AG09309 (cell line): ENCODE measurements around the gene NOX3.

Experiments
- DNase-seq: peaks from one replicate; pipeline ENCODE4 v3.0.0-alpha.2; 2010; ENCODE audit warnings: low read depth
- H3K4me3 ChIP-seq: 2 replicates; pipeline ENCODE4 v1.5.1; 2011; ENCODE audit warnings: mild to moderate bottlenecking, low read depth, low read length, moderate library complexity; ENCODE audit not compliant: control insufficient read depth
- TF ChIP-seq, protein P1 (sequence below): IDR thresholded peaks from 2 replicates; pipeline ENCODE4 v1.5.1; 2011; ENCODE audit warnings: mild to moderate bottlenecking, low read depth, low read length, inconsistent platforms; ENCODE audit not compliant: insufficient read depth, control insufficient read depth; ENCODE audit errors: missing control alignments

Gene NOX3

DNA sequence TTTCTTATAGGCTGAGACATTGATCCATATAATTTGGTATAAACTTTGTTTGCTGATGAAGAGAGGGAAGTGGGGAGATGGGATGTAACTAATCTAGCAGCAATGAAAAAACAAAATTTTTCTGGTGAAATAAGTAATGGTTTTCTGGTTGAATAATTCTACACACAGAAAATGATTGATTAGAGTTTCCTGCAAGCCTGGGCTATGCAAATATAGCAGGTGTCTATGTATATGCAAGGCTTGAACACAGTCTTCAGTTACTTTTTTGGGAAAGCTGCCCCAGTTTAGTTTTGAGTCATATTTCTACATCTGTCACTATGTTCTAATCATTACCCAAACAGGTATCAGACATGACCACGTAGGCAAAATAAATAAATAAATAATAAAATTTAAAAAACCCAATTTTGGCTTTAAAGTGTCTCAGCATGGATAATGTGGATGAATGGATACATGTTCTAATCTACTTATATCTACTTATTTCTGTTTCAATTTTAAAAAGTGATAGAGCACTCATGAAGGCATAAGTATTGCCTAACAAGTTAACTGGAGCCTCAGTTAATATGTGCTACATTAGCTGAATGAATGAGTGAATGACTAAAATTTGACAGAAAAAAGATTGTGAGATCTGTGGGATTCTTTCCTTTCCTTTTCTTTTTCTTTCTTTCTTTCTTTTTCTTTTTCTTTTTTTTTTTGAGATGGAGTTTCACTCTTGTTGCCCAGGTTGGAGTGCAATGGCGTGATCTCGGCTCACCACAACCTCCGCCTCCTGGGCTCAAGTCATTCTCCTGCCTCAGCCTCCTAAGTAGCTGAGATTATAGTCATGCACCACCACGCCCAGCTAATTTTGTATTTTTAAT, 104.1 kb downstream of the NOX3 start:
- no peak overlapping the region for H3K4me3 ChIP-seq
- TF ChIP-seq, protein P1, sequence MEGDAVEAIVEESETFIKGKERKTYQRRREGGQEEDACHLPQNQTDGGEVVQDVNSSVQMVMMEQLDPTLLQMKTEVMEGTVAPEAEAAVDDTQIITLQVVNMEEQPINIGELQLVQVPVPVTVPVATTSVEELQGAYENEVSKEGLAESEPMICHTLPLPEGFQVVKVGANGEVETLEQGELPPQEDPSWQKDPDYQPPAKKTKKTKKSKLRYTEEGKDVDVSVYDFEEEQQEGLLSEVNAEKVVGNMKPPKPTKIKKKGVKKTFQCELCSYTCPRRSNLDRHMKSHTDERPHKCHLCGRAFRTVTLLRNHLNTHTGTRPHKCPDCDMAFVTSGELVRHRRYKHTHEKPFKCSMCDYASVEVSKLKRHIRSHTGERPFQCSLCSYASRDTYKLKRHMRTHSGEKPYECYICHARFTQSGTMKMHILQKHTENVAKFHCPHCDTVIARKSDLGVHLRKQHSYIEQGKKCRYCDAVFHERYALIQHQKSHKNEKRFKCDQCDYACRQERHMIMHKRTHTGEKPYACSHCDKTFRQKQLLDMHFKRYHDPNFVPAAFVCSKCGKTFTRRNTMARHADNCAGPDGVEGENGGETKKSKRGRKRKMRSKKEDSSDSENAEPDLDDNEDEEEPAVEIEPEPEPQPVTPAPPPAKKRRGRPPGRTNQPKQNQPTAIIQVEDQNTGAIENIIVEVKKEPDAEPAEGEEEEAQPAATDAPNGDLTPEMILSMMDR, result no peak
- DNase-seq, result no peak

DNA sequence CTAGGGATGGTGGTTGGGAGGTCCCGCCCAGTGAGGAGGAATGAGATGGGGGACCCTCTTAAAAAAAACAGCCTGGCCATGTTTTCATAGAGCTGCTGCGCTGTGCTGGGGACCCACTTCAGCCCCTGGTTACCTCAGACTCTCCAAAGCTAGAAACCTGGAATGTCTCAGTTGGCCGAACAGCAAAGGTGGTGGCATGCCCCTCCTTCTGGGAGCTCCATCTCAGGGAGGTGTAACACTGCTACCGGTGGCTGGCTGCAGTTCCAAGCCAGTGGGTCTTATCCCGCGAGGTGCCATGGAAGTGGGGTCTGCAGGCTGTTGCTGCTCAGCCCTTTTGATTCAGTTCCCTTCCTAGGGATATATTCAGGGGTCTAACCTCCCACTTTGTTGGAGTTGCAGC, 105.7 kb downstream of the NOX3 start:
- TF ChIP-seq, protein P1, result no peak
- no peak for DNase-seq
- no peak overlapping the region for H3K4me3 ChIP-seq

DNA sequence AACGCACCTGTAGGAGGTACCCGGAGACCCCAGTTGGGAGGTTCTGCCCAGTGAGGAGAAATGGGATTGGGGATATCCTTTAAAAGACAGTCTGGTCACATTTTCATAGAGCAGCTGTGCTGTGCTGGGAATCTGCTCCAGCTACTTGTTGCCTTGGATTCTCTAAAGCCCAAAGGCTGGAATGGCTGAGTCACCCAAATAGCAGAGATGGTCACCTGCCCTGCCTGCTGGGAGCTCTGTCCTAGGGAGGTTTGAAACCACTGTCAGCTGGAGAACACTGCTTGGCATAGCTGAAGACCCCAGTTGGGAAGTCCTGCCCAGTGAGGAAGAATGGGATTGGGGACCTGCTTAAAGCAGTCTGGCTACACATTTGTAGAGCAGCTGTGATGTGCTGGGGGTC, 106.5 kb downstream of the NOX3 start:
- H3K4me3 ChIP-seq, result no peak overlapping the region
- TF ChIP-seq, protein P1, result no peak
- DNase-seq, result no peak

DNA sequence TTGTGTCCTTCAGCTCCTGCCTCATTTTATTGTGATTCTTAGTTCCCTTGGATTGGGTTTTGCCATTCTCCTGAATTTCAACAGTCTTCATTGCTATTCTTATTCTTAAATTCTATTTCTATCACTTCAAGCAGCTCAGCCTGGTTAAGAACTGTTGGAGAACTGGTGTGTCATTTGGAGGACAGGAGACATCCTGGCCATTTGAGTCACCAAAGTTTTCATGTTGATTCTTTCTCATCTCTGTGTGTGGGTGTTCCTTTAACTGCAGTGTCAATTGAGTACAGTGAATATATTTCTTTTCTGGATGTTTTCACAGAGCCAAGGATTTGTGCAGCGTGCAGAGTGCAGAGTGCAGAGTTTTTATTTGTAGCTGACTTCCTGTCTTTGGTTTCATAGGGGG, 107.8 kb downstream of the NOX3 start:
- TF ChIP-seq, protein P1, result no peak
- no peak overlapping the region for H3K4me3 ChIP-seq
- DNase-seq, result no peak

DNA sequence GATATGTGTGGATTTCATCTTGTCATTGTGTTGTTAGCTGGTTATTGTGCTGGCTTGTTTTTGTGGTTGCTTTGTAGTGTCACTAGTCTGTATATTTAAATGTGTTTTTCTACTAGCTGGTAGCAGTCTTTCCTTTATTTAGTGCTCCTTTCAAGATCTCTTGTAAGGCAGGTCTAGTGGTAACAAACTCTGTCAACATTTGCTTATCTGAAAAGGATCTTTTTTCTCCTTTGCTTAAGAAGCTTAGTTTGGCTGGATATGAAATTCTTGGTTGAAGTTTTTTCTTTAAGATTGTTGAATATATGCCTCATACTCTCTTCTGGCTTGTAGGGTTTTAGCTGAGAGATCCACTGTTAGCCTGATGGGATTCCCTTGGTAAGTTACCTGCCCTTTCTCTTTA, 108.7 kb downstream of the NOX3 start:
- TF ChIP-seq, protein P1, result no peak
- DNase-seq, result no peak

More for the DNA sequence above, 108.7 kb downstream of the NOX3 start:
- no peak overlapping the region for H3K4me3 ChIP-seq
